GM20431 (cell line): Measurements from ENCODE around the gene IRX1.

Experiments
- in situ Hi-C: fragments of 300-500 bp; cut with MseI, MboI; formaldehyde crosslinking; loops from one replicate; pipeline ENCODE4 v1.15.0; 2020; ENCODE audit warnings: low sequenced_read_pairs; ENCODE audit not compliant: unreplicated experiment

The IRX1 gene

GRCh38 chr5:3600106-3601060, 4.8 kb downstream of the IRX1 start:
- in situ Hi-C loops: no loop called here

- in situ Hi-C loops: no loop called here
Measured at GRCh38 chr5:3601061-3601710, 5.6 kb downstream of the IRX1 start.

- in situ Hi-C loops: no loop called here
Measured at GRCh38 chr5:3601911-3602782, 6.5 kb downstream of the IRX1 start.

GRCh38 chr5:3602785-3603502, 7.3 kb downstream of the IRX1 start:
- in situ Hi-C loops: no loop called here

DNA sequence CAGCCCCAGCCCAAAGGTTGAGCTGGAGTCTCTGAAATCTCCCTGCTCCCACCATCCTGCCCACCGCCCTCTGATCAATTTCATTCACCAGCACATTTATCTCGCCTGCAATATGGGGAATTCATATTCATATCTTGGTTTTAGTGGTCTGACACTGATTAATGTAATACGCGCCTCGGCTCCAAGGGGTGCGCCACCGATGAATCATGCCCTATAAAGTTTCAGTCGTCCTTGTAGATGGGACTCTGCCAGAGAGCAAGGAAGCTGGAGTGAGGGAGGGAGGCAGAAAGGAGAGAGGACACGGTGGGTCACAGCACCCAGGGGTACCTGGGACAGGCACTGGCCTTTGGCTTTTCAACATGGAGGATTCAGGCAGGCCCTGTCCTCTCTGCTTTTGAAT, 8.9 kb downstream of the IRX1 start:
- in situ Hi-C loops: no loop called here

DNA sequence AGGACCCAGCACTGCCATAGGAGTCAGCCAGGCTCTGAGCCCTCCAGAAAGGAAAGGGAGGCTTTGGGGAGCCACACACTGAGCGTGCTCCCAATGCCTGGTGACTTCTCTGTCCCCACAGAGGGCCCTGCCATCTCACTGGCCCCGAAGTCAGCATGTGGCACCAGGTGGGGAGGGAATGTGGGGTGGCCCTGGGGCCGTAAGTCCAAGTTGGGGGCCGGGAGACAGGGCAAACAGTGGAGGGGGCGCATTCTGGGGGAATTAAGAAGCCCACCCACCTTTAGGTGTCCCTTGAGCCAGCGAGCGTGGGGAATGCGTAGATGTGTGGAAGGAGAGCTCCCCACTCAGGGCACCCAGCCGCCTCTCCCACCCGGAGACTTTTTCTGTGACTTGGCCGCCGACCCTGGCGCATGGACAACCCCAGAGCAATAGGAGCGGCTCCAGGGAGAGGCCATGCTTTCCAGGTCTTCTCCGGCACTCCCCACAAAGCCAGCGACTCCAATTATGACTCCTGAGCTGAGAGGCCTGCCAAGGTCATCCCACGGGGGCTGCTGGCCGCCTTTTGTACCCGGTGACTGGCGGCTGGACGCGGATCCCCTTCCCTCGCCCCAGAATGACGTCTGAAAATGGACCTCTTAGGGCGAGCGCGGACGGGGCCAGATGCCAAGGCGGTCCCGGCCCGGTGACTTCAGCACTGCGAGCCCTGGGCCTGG, 9.8 kb downstream of the IRX1 start:
- in situ Hi-C loops: no loop called here

DNA sequence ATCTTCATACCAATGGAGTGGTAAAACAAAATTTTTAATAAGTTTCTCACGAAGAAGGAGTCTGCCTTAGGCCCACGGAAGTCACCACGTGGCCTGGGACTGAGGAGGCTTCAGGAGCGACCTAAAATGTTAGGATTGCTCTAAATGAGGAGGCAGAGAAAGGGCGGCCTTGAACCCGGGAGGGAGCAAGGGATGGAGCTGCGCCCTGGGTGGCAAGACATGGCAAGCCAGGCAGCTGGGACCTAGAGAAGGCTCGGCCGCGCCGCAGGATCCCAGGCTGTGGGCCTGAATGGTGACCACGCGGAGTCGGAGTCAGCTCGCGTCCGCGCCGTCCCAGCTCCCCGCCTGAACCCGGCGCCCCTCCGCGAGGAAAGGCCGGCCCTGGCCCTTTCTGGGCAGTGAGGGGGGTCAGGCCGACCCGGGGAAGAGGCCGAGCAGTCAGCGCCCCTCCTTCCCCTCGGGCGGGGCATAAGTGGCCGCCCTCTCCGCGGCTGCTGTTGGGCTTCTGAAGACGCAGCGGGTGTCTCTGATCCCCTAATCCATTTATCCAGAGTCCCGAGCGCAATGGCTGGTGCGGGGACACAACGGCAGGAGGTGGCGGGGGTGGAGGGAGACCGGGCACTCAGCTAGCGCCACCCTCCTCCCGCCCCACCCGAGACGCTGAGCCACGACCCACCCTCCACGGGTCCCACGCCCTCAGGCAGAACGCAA, 10.6 kb downstream of the IRX1 start:
- in situ Hi-C loops: no loop called here

DNA sequence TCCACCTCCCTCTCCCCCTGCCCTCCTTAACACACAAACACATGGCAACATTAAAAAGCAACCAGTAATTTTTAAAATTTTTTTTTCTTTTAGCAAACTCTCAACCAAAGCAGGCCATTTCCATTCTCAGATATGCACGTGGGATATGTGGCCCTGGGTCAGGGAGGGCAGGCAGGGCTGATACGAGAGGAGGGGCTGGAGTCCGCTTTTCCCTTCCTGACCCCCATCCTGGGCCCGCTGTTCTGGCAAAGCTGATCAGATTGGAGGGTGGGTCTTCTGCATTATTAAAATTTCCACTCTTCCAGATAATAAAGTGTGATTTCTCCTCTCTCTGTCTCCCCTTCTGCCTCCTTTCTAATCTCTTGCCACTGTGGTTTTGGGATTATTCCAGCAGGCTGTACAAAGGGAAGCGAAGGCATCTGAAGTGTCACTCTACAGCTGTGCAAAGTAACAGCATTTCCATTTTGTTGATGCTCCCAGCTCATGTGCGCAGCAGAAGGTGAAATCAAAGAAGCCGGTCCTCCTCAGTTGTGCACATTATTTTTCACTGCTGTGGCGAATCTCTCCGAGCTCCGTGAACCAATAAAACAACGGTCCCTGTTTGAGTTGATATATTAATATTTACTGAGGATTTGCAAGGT, 12.0 kb downstream of the IRX1 start:
- in situ Hi-C loops: no loop called here

DNA sequence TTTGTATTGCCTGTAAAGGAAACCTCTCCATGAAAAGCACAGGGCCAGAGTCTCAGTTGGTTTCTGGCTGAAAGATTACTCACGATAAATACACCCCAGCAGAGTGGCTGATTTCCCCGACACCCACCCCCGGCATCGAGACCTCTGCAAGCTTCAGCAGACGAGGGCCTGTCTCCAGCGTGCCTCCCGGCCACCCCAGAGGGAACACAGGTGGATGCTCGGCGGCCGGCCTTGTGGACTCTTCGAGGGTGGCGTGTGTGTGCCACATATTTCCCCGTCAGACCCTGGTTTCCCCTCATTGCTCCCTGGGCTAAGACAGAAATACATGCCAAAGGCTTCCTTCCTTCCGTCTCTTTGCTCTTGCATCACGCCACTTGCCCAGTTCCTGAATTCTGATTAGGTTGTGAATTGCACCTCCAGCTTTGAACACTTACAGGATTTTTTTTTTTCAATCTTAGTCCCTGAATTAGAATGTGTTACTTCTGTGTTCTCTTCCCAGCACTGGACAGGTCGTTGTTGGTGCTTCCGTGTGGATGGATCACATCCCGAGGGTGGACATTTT, 13.6 kb downstream of the IRX1 start:
- in situ Hi-C loops: no loop called here

- in situ Hi-C loops: no loop called here
Measured at GRCh38 chr5:3612591-3613042, 17.0 kb downstream of the IRX1 start.

DNA sequence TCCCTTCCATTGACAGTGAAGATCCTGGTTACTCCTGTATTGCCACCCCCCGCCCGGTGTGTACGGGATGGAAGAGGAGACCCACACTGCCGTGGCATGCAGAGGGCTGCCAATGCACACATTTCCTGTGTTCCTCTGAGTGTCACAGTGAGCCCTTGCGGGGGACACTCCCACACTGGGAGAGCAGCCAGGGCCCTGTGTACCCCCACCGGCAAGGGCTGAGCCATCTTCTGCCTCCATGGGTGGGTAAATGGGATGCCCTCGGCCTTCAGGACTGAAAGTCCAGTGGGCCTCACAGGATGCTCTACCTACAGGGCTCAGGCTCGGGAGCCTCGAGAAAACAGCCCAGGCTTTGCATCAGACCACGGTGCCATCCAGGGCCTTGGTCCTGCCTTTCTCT, 18.1 kb downstream of the IRX1 start:
- in situ Hi-C loops: no loop called here

GRCh38 chr5:3615217-3615616, 19.6 kb downstream of the IRX1 start:
- in situ Hi-C loops: no loop called here

DNA sequence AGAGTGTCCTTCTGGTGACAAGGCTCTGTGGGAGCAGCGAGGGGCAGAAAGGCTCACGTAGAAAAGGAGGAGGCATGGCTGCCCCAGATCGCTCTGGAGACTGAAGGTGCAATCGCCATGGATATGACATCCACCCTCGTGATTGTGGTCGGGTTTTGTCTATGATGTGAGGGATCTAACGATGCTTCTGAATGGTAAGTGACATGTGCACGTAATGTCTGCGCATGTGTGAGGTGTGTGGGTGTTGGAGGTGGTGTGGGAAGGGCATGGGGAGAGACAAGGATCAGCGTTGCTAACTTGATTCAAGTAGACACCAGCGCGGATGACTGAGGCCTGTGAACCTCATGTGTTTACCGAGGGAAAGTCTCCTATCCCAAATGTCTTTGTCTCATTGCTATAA, 20.2 kb downstream of the IRX1 start:
- in situ Hi-C loops: no loop called here

DNA sequence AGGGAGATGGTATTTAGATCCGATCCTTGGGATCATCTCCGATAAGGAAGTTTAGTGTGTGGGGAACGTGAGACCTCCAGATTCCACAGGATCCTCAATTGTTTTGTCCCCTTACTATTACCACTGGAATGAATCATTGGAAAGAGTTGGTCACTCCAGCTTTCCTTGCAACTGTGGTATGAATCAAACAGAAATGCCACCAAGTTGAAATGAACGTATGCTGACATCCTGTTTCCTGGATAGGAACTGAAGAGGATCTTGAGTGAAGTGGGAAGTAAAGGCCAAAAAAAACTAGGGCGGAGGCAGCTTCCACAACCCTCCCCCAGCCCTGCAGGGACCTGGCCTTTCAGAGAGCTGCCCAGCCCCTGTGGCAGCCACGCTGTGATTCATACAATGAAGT, 23.9 kb downstream of the IRX1 start:
- in situ Hi-C loops: no loop called here

DNA sequence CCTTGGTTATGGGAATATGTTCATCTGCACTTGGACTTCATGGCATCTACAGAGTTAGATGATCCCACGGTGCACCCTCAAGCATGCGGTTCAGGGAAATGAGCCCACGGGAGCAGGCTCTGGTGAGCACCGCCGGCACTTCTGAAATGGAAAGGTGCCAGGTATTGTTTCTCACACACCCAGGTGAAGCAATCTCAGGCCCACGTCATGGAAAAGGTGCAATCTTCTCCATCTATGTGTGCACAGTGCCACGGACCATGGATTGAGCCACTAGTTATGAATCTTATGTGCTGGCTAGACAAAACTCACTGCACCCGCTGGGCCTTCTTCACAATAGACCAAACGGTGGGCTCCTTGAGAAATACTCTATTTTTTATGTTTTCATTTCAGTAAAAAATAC, 27.3 kb downstream of the IRX1 start:
- in situ Hi-C loops: no loop called here

- in situ Hi-C loops: no loop called here
Measured at GRCh38 chr5:3625626-3626025, 30.0 kb downstream of the IRX1 start.

DNA sequence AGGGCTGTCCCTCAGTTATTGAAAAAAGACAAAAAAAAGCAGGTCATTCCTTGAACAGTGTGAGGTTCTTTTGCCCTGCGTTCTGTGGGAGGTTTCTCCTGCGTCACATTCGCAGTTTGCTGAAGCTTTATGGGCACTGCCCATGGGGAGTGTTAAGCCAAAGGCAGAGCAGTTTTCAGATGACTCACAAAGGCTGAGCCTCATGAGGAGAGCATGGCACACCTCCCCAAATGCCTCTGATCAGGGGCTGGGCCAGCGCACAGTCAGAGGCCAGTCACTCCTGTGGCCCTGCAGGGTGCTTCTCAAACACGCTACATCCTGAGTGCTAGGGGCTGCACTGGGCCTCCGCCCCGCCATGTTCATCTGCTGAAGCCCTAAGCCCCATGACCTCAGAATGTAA, 38.4 kb downstream of the IRX1 start:
- in situ Hi-C loops: no loop called here

DNA sequence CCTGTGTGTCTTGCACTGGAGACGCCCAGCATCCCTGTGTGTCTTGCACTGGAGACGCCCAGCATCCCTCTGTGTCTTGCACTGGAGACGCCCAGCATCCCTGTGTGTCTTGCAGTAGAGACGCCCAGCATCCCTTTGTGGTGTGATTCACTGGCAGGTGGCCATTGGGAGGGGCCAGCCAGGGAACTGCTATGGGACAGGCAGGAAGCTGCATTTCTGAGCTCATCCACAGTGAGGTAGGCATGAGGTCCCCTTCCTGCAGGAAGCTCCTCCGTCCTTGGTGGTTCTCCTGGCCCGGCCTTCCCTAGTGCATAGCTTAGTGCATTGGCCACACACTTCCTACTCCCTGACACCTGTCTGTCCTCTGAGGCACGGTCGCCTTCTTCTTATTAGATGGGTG, 43.5 kb downstream of the IRX1 start:
- in situ Hi-C loops: no loop called here
